ENCODE measurements around the gene IL4I1.

- TF ChIP-seq POLR2A (IDR thresholded peaks at IDR 0.05) (no peak), CTCF (IDR thresholded peaks at IDR 0.05) (no peak)
Observed at GRCh38 chr19:49858088-49858985, 38.4 kb downstream of the IL4I1 start.
